GM19467 (cell line): ENCODE data around the gene VTN.

Experiments
- ATAC-seq: cut with Tn5 transposase; IDR thresholded peaks from one replicate; pipeline ENCODE4 v1.9.1; 2021; ENCODE audit warnings: mild to moderate bottlenecking, moderate library complexity; ENCODE audit not compliant: unreplicated experiment

VTN gene

GRCh38 chr17:28324781-28325180 lies 45.3 kb downstream of the VTN start:
- no peak for ATAC-seq

- ATAC-seq, result no peak
These were observed 45.8 kb downstream of the VTN start for GRCh38 chr17:28324267-28324745.

- ATAC-seq, result no peak
These were observed 49.7 kb downstream of the VTN start for GRCh38 chr17:28320215-28321061.

- ATAC-seq, result no peak
These were observed 50.5 kb downstream of the VTN start for GRCh38 chr17:28319598-28319935.

- ATAC-seq, result peak; percentile 95
These were observed 51.1 kb downstream of the VTN start, which contains the start of gene TMEM97 for GRCh38 chr17:28318759-28319597. Gene TMEM97 (plus strand): TSS chr17:28319200. CDS start chr17:28319240, 40 bp downstream.

DNA sequence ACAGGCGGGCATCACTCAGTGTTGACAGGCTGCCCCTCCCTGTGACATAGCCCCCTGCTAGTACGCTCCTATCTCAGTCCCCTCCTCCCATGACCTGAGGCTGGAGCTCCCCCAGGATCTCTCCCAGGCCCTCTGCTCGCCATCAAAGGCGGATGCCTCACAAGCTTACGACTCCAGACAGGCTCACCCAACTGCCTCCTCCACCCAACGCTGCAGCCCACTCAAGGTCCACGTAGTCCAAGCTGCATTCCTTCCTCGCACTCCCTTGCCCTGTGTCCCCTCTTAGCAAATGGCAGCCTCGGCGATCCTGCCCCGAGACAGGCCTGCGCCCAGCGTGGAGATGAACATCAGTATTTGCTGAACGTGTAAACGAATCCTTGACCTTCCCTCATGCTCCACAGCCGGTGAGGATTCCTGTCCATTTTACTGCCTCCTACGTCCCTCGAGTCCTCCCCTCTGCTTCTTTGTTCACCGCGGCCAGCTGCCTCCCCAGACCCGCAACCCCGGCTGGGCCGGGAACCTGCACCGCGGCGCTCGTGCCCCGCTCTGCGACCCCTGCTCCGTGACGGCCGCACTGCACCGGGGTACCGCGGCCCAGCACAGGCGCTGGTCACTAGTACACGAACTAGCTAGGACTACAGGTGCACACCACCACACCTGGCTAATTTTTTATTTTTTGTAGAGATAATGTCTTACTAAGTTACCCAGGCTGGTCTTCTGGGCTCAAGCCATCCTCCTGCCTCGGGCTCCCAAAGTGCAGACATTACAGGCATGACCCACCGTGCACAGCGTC lies 51.9 kb downstream of the VTN start:
- no peak for ATAC-seq
